ENCODE results near the gene CDYL2.

DNA sequence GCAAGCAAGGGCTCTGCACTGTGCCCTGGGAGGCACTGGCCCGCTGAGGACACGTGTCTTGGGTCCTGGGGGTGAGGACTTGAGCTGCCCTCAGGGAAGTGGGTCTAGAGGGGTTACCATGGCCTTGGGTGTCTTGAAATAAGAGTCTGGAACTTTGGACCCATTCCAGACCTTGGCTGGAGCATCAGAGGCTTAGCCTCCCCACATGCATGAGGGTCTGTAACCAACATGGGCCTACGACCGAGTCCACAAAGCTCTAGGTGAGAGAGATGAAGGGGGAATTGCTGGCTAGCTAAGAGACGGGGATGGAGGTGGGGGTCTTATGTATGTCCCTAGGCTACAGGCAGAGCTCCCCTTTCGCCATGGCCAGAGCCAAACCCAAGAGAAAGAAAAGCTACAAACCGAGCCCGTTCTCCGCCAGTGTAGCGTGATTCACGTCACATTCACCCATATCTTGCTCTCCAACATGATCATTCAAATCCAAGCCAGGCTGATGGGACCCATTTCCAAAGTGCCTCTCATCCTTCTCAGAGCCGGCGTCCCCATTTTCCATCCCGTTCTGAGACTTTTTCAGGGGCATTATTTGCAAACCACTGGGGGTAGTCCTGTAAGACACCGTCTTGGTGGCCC, 120.1 kb downstream of the CDYL2 start:
- TF ChIP-seq, protein P1, sequence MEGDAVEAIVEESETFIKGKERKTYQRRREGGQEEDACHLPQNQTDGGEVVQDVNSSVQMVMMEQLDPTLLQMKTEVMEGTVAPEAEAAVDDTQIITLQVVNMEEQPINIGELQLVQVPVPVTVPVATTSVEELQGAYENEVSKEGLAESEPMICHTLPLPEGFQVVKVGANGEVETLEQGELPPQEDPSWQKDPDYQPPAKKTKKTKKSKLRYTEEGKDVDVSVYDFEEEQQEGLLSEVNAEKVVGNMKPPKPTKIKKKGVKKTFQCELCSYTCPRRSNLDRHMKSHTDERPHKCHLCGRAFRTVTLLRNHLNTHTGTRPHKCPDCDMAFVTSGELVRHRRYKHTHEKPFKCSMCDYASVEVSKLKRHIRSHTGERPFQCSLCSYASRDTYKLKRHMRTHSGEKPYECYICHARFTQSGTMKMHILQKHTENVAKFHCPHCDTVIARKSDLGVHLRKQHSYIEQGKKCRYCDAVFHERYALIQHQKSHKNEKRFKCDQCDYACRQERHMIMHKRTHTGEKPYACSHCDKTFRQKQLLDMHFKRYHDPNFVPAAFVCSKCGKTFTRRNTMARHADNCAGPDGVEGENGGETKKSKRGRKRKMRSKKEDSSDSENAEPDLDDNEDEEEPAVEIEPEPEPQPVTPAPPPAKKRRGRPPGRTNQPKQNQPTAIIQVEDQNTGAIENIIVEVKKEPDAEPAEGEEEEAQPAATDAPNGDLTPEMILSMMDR (IDR thresholded peaks at IDR 0.05) = no peak
- no peak for TF ChIP-seq SIN3A (IDR thresholded peaks at IDR 0.05; ENCODE audit: borderline replicate concordance, low read depth, low read length)
- no peak for TF ChIP-seq MXI1 (IDR thresholded peaks at IDR 0.05; ENCODE audit: low read depth, low read length)
- TF ChIP-seq, protein P2, sequence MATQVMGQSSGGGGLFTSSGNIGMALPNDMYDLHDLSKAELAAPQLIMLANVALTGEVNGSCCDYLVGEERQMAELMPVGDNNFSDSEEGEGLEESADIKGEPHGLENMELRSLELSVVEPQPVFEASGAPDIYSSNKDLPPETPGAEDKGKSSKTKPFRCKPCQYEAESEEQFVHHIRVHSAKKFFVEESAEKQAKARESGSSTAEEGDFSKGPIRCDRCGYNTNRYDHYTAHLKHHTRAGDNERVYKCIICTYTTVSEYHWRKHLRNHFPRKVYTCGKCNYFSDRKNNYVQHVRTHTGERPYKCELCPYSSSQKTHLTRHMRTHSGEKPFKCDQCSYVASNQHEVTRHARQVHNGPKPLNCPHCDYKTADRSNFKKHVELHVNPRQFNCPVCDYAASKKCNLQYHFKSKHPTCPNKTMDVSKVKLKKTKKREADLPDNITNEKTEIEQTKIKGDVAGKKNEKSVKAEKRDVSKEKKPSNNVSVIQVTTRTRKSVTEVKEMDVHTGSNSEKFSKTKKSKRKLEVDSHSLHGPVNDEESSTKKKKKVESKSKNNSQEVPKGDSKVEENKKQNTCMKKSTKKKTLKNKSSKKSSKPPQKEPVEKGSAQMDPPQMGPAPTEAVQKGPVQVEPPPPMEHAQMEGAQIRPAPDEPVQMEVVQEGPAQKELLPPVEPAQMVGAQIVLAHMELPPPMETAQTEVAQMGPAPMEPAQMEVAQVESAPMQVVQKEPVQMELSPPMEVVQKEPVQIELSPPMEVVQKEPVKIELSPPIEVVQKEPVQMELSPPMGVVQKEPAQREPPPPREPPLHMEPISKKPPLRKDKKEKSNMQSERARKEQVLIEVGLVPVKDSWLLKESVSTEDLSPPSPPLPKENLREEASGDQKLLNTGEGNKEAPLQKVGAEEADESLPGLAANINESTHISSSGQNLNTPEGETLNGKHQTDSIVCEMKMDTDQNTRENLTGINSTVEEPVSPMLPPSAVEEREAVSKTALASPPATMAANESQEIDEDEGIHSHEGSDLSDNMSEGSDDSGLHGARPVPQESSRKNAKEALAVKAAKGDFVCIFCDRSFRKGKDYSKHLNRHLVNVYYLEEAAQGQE (IDR thresholded peaks at IDR 0.05; ENCODE audit: low read depth, low read length) = no peak
- TF ChIP-seq POLR2AphosphoS5 (IDR thresholded peaks at IDR 0.05; ENCODE audit: low read depth, low read length) = no peak
- no peak for TF ChIP-seq EZH2phosphoT487 (IDR thresholded peaks at IDR 0.05; ENCODE audit: borderline replicate concordance, low read depth)
- TF ChIP-seq JUND (IDR thresholded peaks at IDR 0.05) = no peak
- TF ChIP-seq TAF1 (IDR thresholded peaks at IDR 0.05; ENCODE audit: borderline replicate concordance, low read depth, low read length) = no peak
- no peak for TF ChIP-seq NRF1 (IDR thresholded peaks at IDR 0.05; ENCODE audit: low read depth, low read length)
- no peak for TF ChIP-seq RAD21 (IDR thresholded peaks at IDR 0.05; ENCODE audit: low read length)
